Memory B cell (primary cell): Measurements from ENCODE around the gene MGARP.

Source experiments
- ATAC-seq: fragments of 150-1000 bp; cut with Tn5 transposase; 2 replicates; pipeline ENCODE4 v1.10.0; 2021; ENCODE audit warnings: low read depth, mild to moderate bottlenecking, moderate library complexity
- DNase-seq, 2 donors: peaks; one replicate each; pipeline ENCODE4 v3.0.0; 2022; ENCODE audit warnings: low spot score in 2 of 2
- H3K27ac Mint-ChIP-seq: one replicate; pipeline ENCODE4 v1.8.0; 2022; ENCODE audit warnings: mild to moderate bottlenecking, moderate library complexity, mixed read lengths
- H3K27me3 Mint-ChIP-seq: one replicate; pipeline ENCODE4 v1.8.0; 2022; ENCODE audit warnings: mixed read lengths
- H3K36me3 Mint-ChIP-seq: one replicate; pipeline ENCODE4 v1.8.0; 2022; ENCODE audit warnings: mild to moderate bottlenecking, mixed read lengths
- H3K4me1 Mint-ChIP-seq: one replicate; pipeline ENCODE4 v1.8.0; 2022; ENCODE audit warnings: mixed read lengths
- H3K4me3 Mint-ChIP-seq: one replicate; pipeline ENCODE4 v1.8.0; 2022; ENCODE audit warnings: mild to moderate bottlenecking, moderate library complexity, mixed read lengths
- H3K9me3 Mint-ChIP-seq: one replicate; pipeline ENCODE4 v1.8.0; 2022; ENCODE audit warnings: mixed read lengths

Gene MGARP

GRCh38 chr4:139245590-139245989, 34.4 kb downstream of the MGARP start:
- ATAC-seq (no peak), DNase-seq (no peak)
- no peaks in the 10 kb centered on the region for H3K4me1 Mint-ChIP-seq
- H3K27ac Mint-ChIP-seq, result no peak overlapping the region
- H3K9me3 Mint-ChIP-seq, result no peaks in the 10 kb centered on the region
- no peaks in the 10 kb centered on the region for H3K27me3 Mint-ChIP-seq
- no peak overlapping the region for H3K4me3 Mint-ChIP-seq
- no peaks in the 10 kb centered on the region for H3K36me3 Mint-ChIP-seq

- Mint-ChIP-seq H3K4me3 (no peak overlapping the region), H3K27me3 (no peaks in the 10 kb centered on the region), H3K9me3 (no peaks in the 10 kb centered on the region), H3K27ac (no peak overlapping the region), H3K36me3 (no peaks in the 10 kb centered on the region), H3K4me1 (peaks cover 4% of the 10 kb centered on the region)
- DNase-seq (no peak), ATAC-seq (no peak)
These were observed 36.3 kb downstream of the MGARP start for GRCh38 chr4:139243448-139244365.

- ATAC-seq (no peak), DNase-seq (no peak)
- no peak overlapping the region for H3K4me3 Mint-ChIP-seq
- H3K36me3 Mint-ChIP-seq, result no peaks in the 10 kb centered on the region
- no peaks in the 10 kb centered on the region for H3K27me3 Mint-ChIP-seq
- peak overlapping the region; percentile 35 for H3K27ac Mint-ChIP-seq
- no peaks in the 10 kb centered on the region for H3K9me3 Mint-ChIP-seq
- H3K4me1 Mint-ChIP-seq, result peaks cover 4% of the 10 kb centered on the region
These were observed 37.4 kb downstream of the MGARP start for GRCh38 chr4:139242511-139243051.

GRCh38 chr4:139241784-139242151, 38.3 kb downstream of the MGARP start:
- ATAC-seq (no peak), DNase-seq (no peak)
- H3K36me3 Mint-ChIP-seq, result no peaks in the 10 kb centered on the region
- no peaks in the 10 kb centered on the region for H3K27me3 Mint-ChIP-seq
- H3K4me3 Mint-ChIP-seq, result no peak overlapping the region
- no peaks in the 10 kb centered on the region for H3K9me3 Mint-ChIP-seq
- peaks cover 4% of the 10 kb centered on the region for H3K4me1 Mint-ChIP-seq
- H3K27ac Mint-ChIP-seq, result no peak overlapping the region

GRCh38 chr4:139241086-139241783, 38.8 kb downstream of the MGARP start:
- Mint-ChIP-seq H3K9me3 (no peaks in the 10 kb centered on the region), H3K36me3 (no peaks in the 10 kb centered on the region), H3K4me1 (peaks cover 4% of the 10 kb centered on the region), H3K27ac (no peak overlapping the region), H3K27me3 (no peaks in the 10 kb centered on the region), H3K4me3 (no peak overlapping the region)
- DNase-seq (no peak), ATAC-seq (no peak)

- peak overlapping the region; percentile 16 for H3K4me3 Mint-ChIP-seq
- peaks cover 4% of the 10 kb centered on the region for H3K4me1 Mint-ChIP-seq
- H3K9me3 Mint-ChIP-seq, result no peaks in the 10 kb centered on the region
- DNase-seq (no peak), ATAC-seq (no peak)
- no peak overlapping the region for H3K27ac Mint-ChIP-seq
- no peaks in the 10 kb centered on the region for H3K27me3 Mint-ChIP-seq
- no peaks in the 10 kb centered on the region for H3K36me3 Mint-ChIP-seq
These were observed 40.8 kb downstream of the MGARP start for GRCh38 chr4:139239127-139239772.

GRCh38 chr4:139234253-139234652, 45.8 kb downstream of the MGARP start:
- no peak overlapping the region for H3K27ac Mint-ChIP-seq
- no peaks in the 10 kb centered on the region for H3K27me3 Mint-ChIP-seq
- no peaks in the 10 kb centered on the region for H3K36me3 Mint-ChIP-seq
- ATAC-seq (no peak), DNase-seq (no peak)
- no peaks in the 10 kb centered on the region for H3K9me3 Mint-ChIP-seq
- H3K4me3 Mint-ChIP-seq, result no peak overlapping the region
- H3K4me1 Mint-ChIP-seq, result peaks cover 2% of the 10 kb centered on the region

GRCh38 chr4:139229534-139230039, 50.4 kb downstream of the MGARP start:
- Mint-ChIP-seq H3K27me3 (no peaks in the 10 kb centered on the region), H3K36me3 (no peaks in the 10 kb centered on the region), H3K4me1 (peaks cover 4% of the 10 kb centered on the region), H3K4me3 (no peak overlapping the region), H3K27ac (no peak overlapping the region), H3K9me3 (no peaks in the 10 kb centered on the region)
- ATAC-seq (peak; percentile 79), DNase-seq (peak in 1 of 2 donors; percentile 35)

GRCh38 chr4:139227729-139228404, 52.2 kb downstream of the MGARP start:
- peak in 1 of 2 donors; percentile 4 for DNase-seq
- ATAC-seq, result peak; percentile 77
- Mint-ChIP-seq H3K36me3 (no peaks in the 10 kb centered on the region), H3K4me3 (no peak overlapping the region), H3K9me3 (no peaks in the 10 kb centered on the region), H3K27ac (no peak overlapping the region), H3K27me3 (no peaks in the 10 kb centered on the region), H3K4me1 (peaks cover 4% of the 10 kb centered on the region)

- H3K27ac Mint-ChIP-seq, result no peak overlapping the region
- DNase-seq, result no peak
- peaks cover 13% of the 10 kb centered on the region for H3K4me1 Mint-ChIP-seq
- no peaks in the 10 kb centered on the region for H3K36me3 Mint-ChIP-seq
- H3K27me3 Mint-ChIP-seq, result no peaks in the 10 kb centered on the region
- H3K9me3 Mint-ChIP-seq, result no peaks in the 10 kb centered on the region
- H3K4me3 Mint-ChIP-seq, result no peak overlapping the region
- no peak for ATAC-seq
These were observed 56.2 kb downstream of the MGARP start for GRCh38 chr4:139223682-139224317.

- ATAC-seq, result no peak
- no peak for DNase-seq
- Mint-ChIP-seq H3K36me3 (no peaks in the 10 kb centered on the region), H3K4me3 (no peak overlapping the region), H3K27ac (no peak overlapping the region), H3K4me1 (peaks cover 9% of the 10 kb centered on the region), H3K9me3 (no peaks in the 10 kb centered on the region), H3K27me3 (no peaks in the 10 kb centered on the region)
These were observed 57.8 kb downstream of the MGARP start for GRCh38 chr4:139222215-139222614.

GRCh38 chr4:139221687-139222086, 58.3 kb downstream of the MGARP start:
- Mint-ChIP-seq H3K4me3 (no peak overlapping the region), H3K36me3 (no peaks in the 10 kb centered on the region), H3K9me3 (no peaks in the 10 kb centered on the region), H3K4me1 (peaks cover 9% of the 10 kb centered on the region), H3K27me3 (no peaks in the 10 kb centered on the region), H3K27ac (no peak overlapping the region)
- no peak for ATAC-seq
- no peak for DNase-seq

- Mint-ChIP-seq H3K4me1 (peaks cover 12% of the 10 kb centered on the region), H3K36me3 (no peaks in the 10 kb centered on the region)
These were observed 60.5 kb downstream of the MGARP start for GRCh38 chr4:139219450-139220055.

More at GRCh38 chr4:139219450-139220055, 60.5 kb downstream of the MGARP start:
- Mint-ChIP-seq H3K27me3 (no peaks in the 10 kb centered on the region), H3K27ac (peak overlapping the region; percentile 10), H3K9me3 (no peaks in the 10 kb centered on the region), H3K4me3 (no peak overlapping the region)
- no peak for ATAC-seq
- no peak for DNase-seq
